ENCODE measurements around the gene CPNE7.

DNA sequence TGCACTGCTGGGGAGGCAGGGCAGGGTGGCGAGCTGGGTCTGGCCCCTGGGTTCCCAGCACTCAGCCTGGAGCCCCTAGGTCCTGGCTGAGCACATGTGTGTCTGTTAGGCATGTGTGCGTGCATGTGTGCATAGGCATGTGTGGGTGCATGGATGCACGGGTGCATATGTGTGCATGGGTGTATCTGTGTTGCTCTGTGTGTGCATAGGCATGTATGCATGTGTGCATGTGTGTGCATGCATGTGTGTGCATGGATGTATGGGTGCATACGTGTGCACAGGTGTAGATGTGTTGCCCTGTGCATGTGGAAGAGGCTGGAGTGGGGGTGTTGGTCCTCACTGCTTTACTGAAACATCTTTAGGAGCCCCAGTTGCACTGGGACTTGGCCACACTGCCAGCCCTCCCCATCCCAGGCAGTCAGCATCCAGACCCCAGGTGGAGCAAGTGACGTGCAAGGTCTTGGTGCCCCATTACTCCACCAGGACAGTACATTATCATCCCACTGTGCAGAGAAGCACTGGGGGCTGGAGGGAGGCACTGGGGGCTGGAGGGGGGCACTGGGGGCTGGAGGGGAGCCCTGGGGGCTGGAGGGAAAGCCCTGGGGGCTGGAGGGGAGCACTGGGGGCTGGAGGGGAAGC lies 27.5 kb downstream of the CPNE7 start:
- TF ChIP-seq POLR2AphosphoS5 (IDR thresholded peaks at IDR 0.05) (no peak), EP300 (conservative IDR thresholded peaks at IDR 0.05; ENCODE audit: poor library complexity, severe bottlenecking) (no peak), EZH2 (IDR thresholded peaks at IDR 0.05; ENCODE audit: borderline replicate concordance, insufficient read depth, low read length, poor library complexity, severe bottlenecking) (no peak), SMC3 (conservative IDR thresholded peaks at IDR 0.05; ENCODE audit: poor library complexity) (no peak), RAD21 (conservative IDR thresholded peaks at IDR 0.05) (no peak), TAF1 (IDR thresholded peaks at IDR 0.05; ENCODE audit: low read depth) (no peak)
- TF ChIP-seq, protein P1, sequence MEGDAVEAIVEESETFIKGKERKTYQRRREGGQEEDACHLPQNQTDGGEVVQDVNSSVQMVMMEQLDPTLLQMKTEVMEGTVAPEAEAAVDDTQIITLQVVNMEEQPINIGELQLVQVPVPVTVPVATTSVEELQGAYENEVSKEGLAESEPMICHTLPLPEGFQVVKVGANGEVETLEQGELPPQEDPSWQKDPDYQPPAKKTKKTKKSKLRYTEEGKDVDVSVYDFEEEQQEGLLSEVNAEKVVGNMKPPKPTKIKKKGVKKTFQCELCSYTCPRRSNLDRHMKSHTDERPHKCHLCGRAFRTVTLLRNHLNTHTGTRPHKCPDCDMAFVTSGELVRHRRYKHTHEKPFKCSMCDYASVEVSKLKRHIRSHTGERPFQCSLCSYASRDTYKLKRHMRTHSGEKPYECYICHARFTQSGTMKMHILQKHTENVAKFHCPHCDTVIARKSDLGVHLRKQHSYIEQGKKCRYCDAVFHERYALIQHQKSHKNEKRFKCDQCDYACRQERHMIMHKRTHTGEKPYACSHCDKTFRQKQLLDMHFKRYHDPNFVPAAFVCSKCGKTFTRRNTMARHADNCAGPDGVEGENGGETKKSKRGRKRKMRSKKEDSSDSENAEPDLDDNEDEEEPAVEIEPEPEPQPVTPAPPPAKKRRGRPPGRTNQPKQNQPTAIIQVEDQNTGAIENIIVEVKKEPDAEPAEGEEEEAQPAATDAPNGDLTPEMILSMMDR (IDR thresholded peaks at IDR 0.05; ENCODE audit: poor library complexity, severe bottlenecking): no peak
- TF ChIP-seq, protein P2, sequence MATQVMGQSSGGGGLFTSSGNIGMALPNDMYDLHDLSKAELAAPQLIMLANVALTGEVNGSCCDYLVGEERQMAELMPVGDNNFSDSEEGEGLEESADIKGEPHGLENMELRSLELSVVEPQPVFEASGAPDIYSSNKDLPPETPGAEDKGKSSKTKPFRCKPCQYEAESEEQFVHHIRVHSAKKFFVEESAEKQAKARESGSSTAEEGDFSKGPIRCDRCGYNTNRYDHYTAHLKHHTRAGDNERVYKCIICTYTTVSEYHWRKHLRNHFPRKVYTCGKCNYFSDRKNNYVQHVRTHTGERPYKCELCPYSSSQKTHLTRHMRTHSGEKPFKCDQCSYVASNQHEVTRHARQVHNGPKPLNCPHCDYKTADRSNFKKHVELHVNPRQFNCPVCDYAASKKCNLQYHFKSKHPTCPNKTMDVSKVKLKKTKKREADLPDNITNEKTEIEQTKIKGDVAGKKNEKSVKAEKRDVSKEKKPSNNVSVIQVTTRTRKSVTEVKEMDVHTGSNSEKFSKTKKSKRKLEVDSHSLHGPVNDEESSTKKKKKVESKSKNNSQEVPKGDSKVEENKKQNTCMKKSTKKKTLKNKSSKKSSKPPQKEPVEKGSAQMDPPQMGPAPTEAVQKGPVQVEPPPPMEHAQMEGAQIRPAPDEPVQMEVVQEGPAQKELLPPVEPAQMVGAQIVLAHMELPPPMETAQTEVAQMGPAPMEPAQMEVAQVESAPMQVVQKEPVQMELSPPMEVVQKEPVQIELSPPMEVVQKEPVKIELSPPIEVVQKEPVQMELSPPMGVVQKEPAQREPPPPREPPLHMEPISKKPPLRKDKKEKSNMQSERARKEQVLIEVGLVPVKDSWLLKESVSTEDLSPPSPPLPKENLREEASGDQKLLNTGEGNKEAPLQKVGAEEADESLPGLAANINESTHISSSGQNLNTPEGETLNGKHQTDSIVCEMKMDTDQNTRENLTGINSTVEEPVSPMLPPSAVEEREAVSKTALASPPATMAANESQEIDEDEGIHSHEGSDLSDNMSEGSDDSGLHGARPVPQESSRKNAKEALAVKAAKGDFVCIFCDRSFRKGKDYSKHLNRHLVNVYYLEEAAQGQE (IDR thresholded peaks at IDR 0.05; ENCODE audit: borderline replicate concordance): no peak
